Endothelial cell of umbilical vein (primary cell): ENCODE data around the gene WWC1. TPM values are rescaled to one million over a fixed set of nuclear protein-coding genes. Genes with fewer than 3 reads are reported as not detected.

Experiments
- BruUV-seq: library from RNA; stranded (reverse); fragments of 400-500 nt; replicated peaks from 2 replicates; lab custom pipeline; 2021; lab: Mats Ljungman, UMichigan
- CTCF ChIA-PET: fragments of 300-600, 350-600 bp; sonication (Branson Sonifier 250); formaldehyde crosslinking; loops from one replicate; lab custom pipeline; 2021; ENCODE audit warnings: antibody characterized with exemption, inconsistent platforms; lab: Charles Lee
- POLR2A ChIA-PET: fragments of 300-600, 350-600 bp; sonication (Branson Sonifier 250); formaldehyde crosslinking; loops from one replicate; lab custom pipeline; 2021; ENCODE audit warnings: antibody characterized with exemption, inconsistent platforms; lab: Charles Lee
- DNase-seq: peaks from one replicate; pipeline ENCODE4 v3.0.0-alpha.2; 2011; ENCODE audit warnings: low read depth, low spot score
- FAIRE-seq: peaks from 2 replicates; lab custom pipeline; 2011; peaks lifted over from hg19 to GRCh38; lab: Jason Lieb, UNC
- H2AFZ ChIP-seq: 2 replicates; pipeline ENCODE4 v1.6.0; 2012; ENCODE audit warnings: low read depth, low read length, control low read depth, inconsistent platforms
- H3K27ac ChIP-seq: 2 replicates; pipeline ENCODE4 v1.5.1; 2011; ENCODE audit warnings: low read depth, mild to moderate bottlenecking, control low read depth, low read length, moderate library complexity; ENCODE audit not compliant: insufficient read depth
- H3K27me3 ChIP-seq, 2 experiments: 2 replicates each; pipeline versions ENCODE4 v1.6.0 to v1.6.1; 2011; ENCODE audit warnings: low read length in 2 of 2, mixed read lengths in 1 of 2; ENCODE audit not compliant: control insufficient read depth in 2 of 2, insufficient read depth in 2 of 2
- H3K36me3 ChIP-seq, 2 experiments: 2 replicates in 1 of 2; 3 replicates in 1 of 2; pipeline ENCODE4 v1.5.1; 2011; ENCODE audit warnings: low read length in 2 of 2, mild to moderate bottlenecking in 1 of 2, moderate library complexity in 1 of 2; ENCODE audit not compliant: control insufficient read depth in 2 of 2, insufficient read depth in 2 of 2; ENCODE audit errors: extremely low read depth in 1 of 2
- H3K4me1 ChIP-seq: 3 replicates; pipeline ENCODE4 v1.5.1; 2011; ENCODE audit warnings: mild to moderate bottlenecking, low read length; ENCODE audit not compliant: control insufficient read depth, insufficient read depth; ENCODE audit errors: extremely low read depth
- H3K4me2 ChIP-seq: 2 replicates; pipeline ENCODE4 v1.6.1; 2011; ENCODE audit warnings: low read length, control low read depth, mixed read lengths; ENCODE audit not compliant: insufficient read depth
- H3K4me3 ChIP-seq, 3 experiments: fragments of 200-600 bp in 1 of 3; sonication (generic), shearing (Covaris generic) in 1 of 3; replicated peaks in 1 of 3; 2 replicates each; pipeline ENCODE4 v1.5.1; 2011 to 2016; ENCODE audit warnings: control low read depth in 3 of 3, low read length in 3 of 3, mild to moderate bottlenecking in 2 of 3, inconsistent platforms in 1 of 3, low read depth in 1 of 3, moderate library complexity in 1 of 3; ENCODE audit not compliant: insufficient read depth in 1 of 3
- H3K79me2 ChIP-seq: 2 replicates; pipeline ENCODE4 v1.6.0; 2012; ENCODE audit warnings: low read length, inconsistent platforms; ENCODE audit not compliant: control insufficient read depth, insufficient read depth
- H3K9ac ChIP-seq: replicated peaks from 2 replicates; pipeline ENCODE3; 2011; ENCODE audit warnings: low read length, control low read depth; ENCODE audit not compliant: insufficient read depth; ENCODE audit errors: extremely low read depth
- H3K9me1 ChIP-seq: replicated peaks from 3 replicates; pipeline ENCODE4 v1.6.0; 2011; ENCODE audit warnings: mild to moderate bottlenecking, low read length; ENCODE audit not compliant: control insufficient read depth, insufficient read depth; ENCODE audit errors: extremely low read depth
- H3K9me3 ChIP-seq: replicated peaks from 2 replicates; pipeline ENCODE4 v1.5.1; 2012; ENCODE audit warnings: low read length, inconsistent platforms; ENCODE audit not compliant: control insufficient read depth, insufficient read depth
- H4K20me1 ChIP-seq: replicated peaks from 2 replicates; pipeline ENCODE3; 2011; ENCODE audit warnings: mild to moderate bottlenecking, low read length; ENCODE audit not compliant: control insufficient read depth, insufficient read depth; ENCODE audit errors: extremely low read depth
- CTCF ChIP-seq, 2 donors: IDR thresholded peaks; 1 replicate in 1 of 2; 2 replicates in 1 of 2; pipeline ENCODE4 v1.5.1; 2011; ENCODE audit warnings: low read length in 2 of 2, mild to moderate bottlenecking in 2 of 2, moderate library complexity in 2 of 2, control low read depth in 1 of 2, inconsistent platforms in 1 of 2, low read depth in 1 of 2; ENCODE audit not compliant: insufficient read depth in 1 of 2; ENCODE audit errors: extremely low read depth in 1 of 2
- EZH2 ChIP-seq: IDR thresholded peaks from 2 replicates; pipeline ENCODE4 v1.6.1; 2012; ENCODE audit warnings: borderline replicate concordance, low read depth, mild to moderate bottlenecking, moderate library complexity, low read length, inconsistent platforms; ENCODE audit not compliant: severe bottlenecking
- FOS ChIP-seq: IDR thresholded peaks from 2 replicates; pipeline ENCODE4 v1.6.1; 2011; ENCODE audit warnings: mild to moderate bottlenecking, low read length, moderate library complexity, borderline replicate concordance; ENCODE audit not compliant: insufficient read depth
- GATA2 ChIP-seq: IDR thresholded peaks from 2 replicates; pipeline ENCODE4 v1.7.0; 2011; ENCODE audit warnings: low read depth, mild to moderate bottlenecking, moderate library complexity, mixed read lengths, low read length; ENCODE audit not compliant: insufficient read length, insufficient read depth
- JUN ChIP-seq: IDR thresholded peaks from 2 replicates; pipeline ENCODE4 v1.6.1; 2011; ENCODE audit warnings: borderline replicate concordance, low read depth; ENCODE audit not compliant: insufficient read length, insufficient read depth
- MAX ChIP-seq: IDR thresholded peaks from 2 replicates; pipeline ENCODE4 v1.6.1; 2011; ENCODE audit not compliant: insufficient read depth, insufficient read length
- MYC ChIP-seq: IDR thresholded peaks from one replicate; pipeline ENCODE4 v1.6.1; 2011; ENCODE audit warnings: mild to moderate bottlenecking, low read depth, low read length
- POLR2A ChIP-seq: IDR thresholded peaks from 2 replicates; pipeline ENCODE4 v1.6.1; 2012; ENCODE audit warnings: low read depth, mild to moderate bottlenecking, control low read depth, low read length
- POLR2AphosphoS5 ChIP-seq: IDR thresholded peaks from 2 replicates; pipeline ENCODE4 v1.6.1; 2012; ENCODE audit warnings: low read depth, mild to moderate bottlenecking, control low read depth, low read length, moderate library complexity; ENCODE audit not compliant: insufficient read depth
- dilution Hi-C: fragments of 300-500 bp; cut with MboI; formaldehyde crosslinking; loops from one replicate; pipeline ENCODE4 v1.15.0; 2019; ENCODE audit warnings: low sequenced_read_pairs; ENCODE audit not compliant: extremely low pct_ligation_motif_present
- intact Hi-C: fragments of 100-400 bp; cut with micrococcal nuclease; formaldehyde crosslinking; loops from one replicate; pipeline ENCODE4 v1.10.0; 2022
- polyA plus RNA-seq, 4 experiments: library from polyadenylated mRNA; depleted of rRNA in 3 of 4; stranded (reverse) in 3 of 4; unstranded in 1 of 4; fragments of >200 nt; gene quantifications; 2 replicates each; pipeline versions ENCODE4 v1.2.1 to v1.2.3, GENCODE V29; 2011 to 2012; ENCODE audit warnings: missing spikeins in 1 of 4
- total RNA-seq: library from RNA; stranded (reverse); gene quantifications from 2 replicates; pipeline ENCODE4 v1.2.3, GENCODE V29; 2021

WWC1 gene
- total and polyA plus RNA-seq, 2 donors (not counting 3 experiments of a cell fraction or from before 2014, with no cell fraction given) = 0.03 to 0.91 TPM

GRCh38 chr5:168457542-168457941, 166.1 kb downstream of the WWC1 start:
- CTCF ChIA-PET = no interaction called here

More at GRCh38 chr5:168457542-168457941, 166.1 kb downstream of the WWC1 start:
- Histone ChIP-seq H3K36me3 (no peaks in the 10 kb centered on the region), H3K4me2 (no peak overlapping the region), H3K27ac (no peak overlapping the region), H3K27me3 (no peaks in the 10 kb centered on the region), H3K9me1 (no peaks in the 10 kb centered on the region), H2AFZ (no peak overlapping the region), H4K20me1 (no peaks in the 10 kb centered on the region), H3K9ac (no peak overlapping the region), H3K9me3 (no peaks in the 10 kb centered on the region), H3K4me1 (no peaks in the 10 kb centered on the region), H3K4me3 (no peak overlapping the region), H3K79me2 (no peaks in the 10 kb centered on the region)
- FAIRE-seq = no peak
- TF ChIP-seq JUN (no peak), EZH2 (no peak), POLR2AphosphoS5 (no peak), MAX (no peak), POLR2A (no peak), CTCF (IDR thresholded peaks at IDR 0.05; ENCODE audit: extremely low read depth in 1 of 2, insufficient read depth in 1 of 2, low read depth in 1 of 2, low read length in 2 of 2) (no peak), FOS (no peak), MYC (no peak), GATA2 (no peak)
- intact Hi-C loops = no loop called here
- POLR2A ChIA-PET = no interaction called here
- dilution Hi-C loops = no loop called here
- DNase-seq = no peak
- BruUV-seq = no TSS peak
